ENCODE measurements around the gene TXNL4A. TPM values are rescaled to one million over a fixed set of nuclear protein-coding genes. Genes with fewer than 3 reads are reported as not detected.

Gene TXNL4A, protein sequence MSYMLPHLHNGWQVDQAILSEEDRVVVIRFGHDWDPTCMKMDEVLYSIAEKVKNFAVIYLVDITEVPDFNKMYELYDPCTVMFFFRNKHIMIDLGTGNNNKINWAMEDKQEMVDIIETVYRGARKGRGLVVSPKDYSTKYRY
- total RNA-seq (2021; ENCODE audit: unreplicated experiment) (178 TPM), Bru-seq, nascent RNA (percentile 83 among the genes with signal in this experiment), BruChase-seq, experiment 1, labeled RNA remaining after a 6-hour chase (percentile 80 among the genes with signal in this experiment), BruChase-seq, experiment 2, labeled RNA remaining after a 2-hour chase (percentile 78 among the genes with signal in this experiment)
- 107 and 114 TPM in 2 replicates for polyA plus RNA-seq (2012)
- long read RNA-seq, transcript TXNL4A-202 (4 exons, 803 nt), result minor isoform, 10 of 161 reads
- long read RNA-seq, transcript TXNL4A-208 (2 exons, 752 nt), result minor isoform, 16 of 161 reads
- long read RNA-seq, transcript TXNL4A-201 (3 exons, 3,504 nt), result major isoform, 85 of 161 reads
- long read RNA-seq, partial matches to known transcripts, result 8 of 161 reads
- long read RNA-seq, other reads (novel, unspliced or antisense), result 36 of 161 reads

DNA sequence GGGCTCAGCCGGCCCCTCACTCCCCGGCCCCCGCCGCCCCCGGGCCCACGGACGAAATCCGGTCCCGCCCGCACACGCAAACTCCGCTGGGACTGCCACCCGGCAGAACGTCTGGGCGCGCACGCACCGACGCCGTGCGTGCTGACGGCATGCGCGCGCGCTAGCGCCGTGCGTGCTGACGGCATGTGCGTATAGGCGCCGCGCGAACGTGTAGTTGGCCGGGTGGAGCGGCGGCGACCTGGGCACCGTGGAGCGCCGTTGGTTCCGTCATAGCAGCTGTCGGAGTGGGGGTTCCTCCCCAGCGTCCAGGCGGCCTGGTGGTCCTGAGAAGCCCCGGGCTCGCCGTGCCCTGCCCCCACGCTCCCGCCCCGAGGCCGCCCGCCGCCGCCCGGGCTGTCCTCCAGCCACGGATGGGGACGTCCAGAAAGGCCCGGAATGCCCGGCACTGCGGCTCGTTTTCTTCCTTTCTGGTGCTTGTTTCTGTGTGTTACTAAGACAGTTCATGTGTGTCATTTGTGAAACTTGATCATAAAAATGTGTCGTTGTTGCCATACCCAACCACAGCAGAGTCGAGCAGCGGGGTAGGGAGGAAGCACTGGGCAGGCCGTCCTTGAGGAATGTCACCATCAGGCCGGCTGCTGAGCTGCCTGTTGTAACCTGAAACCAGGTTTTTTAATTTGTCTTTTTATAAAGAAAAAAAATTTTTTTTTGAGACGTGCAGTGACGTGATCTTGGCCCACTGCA lies at the start of gene TXNL4A:
TSS of gene TXNL4A (minus strand) at position 113 of the 744 bp plus-strand sequence. CDS start 171 bp downstream, outside the sequence.
- ChIA-PET CTCF (interaction anchor here (1.0 kb wide), 1 partner anchor 22 kb away, joined by 3 read pairs; no protein-coding TSS in a partner anchor), RAD21 (ENCODE audit: low non-redundant PET in 1 of 2, low total read pairs in 2 of 2, uncharacterized antibody in 2 of 2, unreplicated experiment in 2 of 2) (interaction anchor here in 1 of 2 experiments (1.2 kb wide), 1 partner anchor 47 kb away, joined by 3 read pairs; no protein-coding TSS in a partner anchor), POLR2A (interaction anchor here (1.1 to 3.4 kb wide), 3 partner anchors 21 to 45 kb away, joined by 3 to 16 read pairs (median 5); partner anchors contain the start of genes HSBP1L1 and RBFA)
- Histone ChIP-seq H3K27ac (ENCODE audit: low read depth, low read length) (peak within 1 kb of the TSS; percentile 97), H2AFZ (ENCODE audit: low read depth, low read length, poor library complexity, severe bottlenecking) (no peak within 1 kb of the TSS), H3K9ac (ENCODE audit: low read length) (peak within 1 kb of the TSS; percentile 97), H4K20me1 (ENCODE audit: insufficient read depth) (peaks cover 29% of the 10 kb centered on the region; the same call in 1 of the 2 replicates), H3K4me1 (ENCODE audit: control insufficient read depth in 1 of 2, insufficient read depth in 2 of 2, low read length in 2 of 2) (peaks cover 8 to 23% of the 10 kb centered on the region in 2 experiments), H3K9me3 (ENCODE audit: control insufficient read depth in 1 of 2, insufficient read depth in 1 of 2, low read depth in 1 of 2, low read length in 2 of 2) (no peaks in the 10 kb centered on the region), H3K4me3 (replicated peaks in 1 of 2; ENCODE audit: low read depth in 1 of 2, low read length in 2 of 2) (peak within 1 kb of the TSS; percentile 59 to 83), H3K4me2 (ENCODE audit: low read length) (peak within 1 kb of the TSS; percentile 78), H3K27me3 (ENCODE audit: insufficient read depth, low read length) (no peaks in the 10 kb centered on the region), H3K9me2 (ENCODE audit: insufficient read depth) (no peaks in the 10 kb centered on the region), H3K79me2 (ENCODE audit: insufficient read depth, low read length) (peaks cover 47% of the 10 kb centered on the region), H3K36me3 (ENCODE audit: control insufficient read depth in 1 of 2, insufficient read depth in 2 of 2, low read length in 2 of 2) (peaks cover 12 to 22% of the 10 kb centered on the region in 2 experiments; a peak in 3 of 4 replicates)
- DNase-seq (ENCODE audit: low read depth, low spot score) (no peak), ATAC-seq (peak; percentile 96)
- TSS peak; percentile 78 for BruUV-seq (replicated peaks)
- intact Hi-C loops (cut with micrococcal nuclease), result loop anchor here (1.0 to 10.0 kb wide), 2 partner anchors 45 to 126 kb away; no protein-coding TSS in a partner anchor
- TF ChIP-seq, protein P1, sequence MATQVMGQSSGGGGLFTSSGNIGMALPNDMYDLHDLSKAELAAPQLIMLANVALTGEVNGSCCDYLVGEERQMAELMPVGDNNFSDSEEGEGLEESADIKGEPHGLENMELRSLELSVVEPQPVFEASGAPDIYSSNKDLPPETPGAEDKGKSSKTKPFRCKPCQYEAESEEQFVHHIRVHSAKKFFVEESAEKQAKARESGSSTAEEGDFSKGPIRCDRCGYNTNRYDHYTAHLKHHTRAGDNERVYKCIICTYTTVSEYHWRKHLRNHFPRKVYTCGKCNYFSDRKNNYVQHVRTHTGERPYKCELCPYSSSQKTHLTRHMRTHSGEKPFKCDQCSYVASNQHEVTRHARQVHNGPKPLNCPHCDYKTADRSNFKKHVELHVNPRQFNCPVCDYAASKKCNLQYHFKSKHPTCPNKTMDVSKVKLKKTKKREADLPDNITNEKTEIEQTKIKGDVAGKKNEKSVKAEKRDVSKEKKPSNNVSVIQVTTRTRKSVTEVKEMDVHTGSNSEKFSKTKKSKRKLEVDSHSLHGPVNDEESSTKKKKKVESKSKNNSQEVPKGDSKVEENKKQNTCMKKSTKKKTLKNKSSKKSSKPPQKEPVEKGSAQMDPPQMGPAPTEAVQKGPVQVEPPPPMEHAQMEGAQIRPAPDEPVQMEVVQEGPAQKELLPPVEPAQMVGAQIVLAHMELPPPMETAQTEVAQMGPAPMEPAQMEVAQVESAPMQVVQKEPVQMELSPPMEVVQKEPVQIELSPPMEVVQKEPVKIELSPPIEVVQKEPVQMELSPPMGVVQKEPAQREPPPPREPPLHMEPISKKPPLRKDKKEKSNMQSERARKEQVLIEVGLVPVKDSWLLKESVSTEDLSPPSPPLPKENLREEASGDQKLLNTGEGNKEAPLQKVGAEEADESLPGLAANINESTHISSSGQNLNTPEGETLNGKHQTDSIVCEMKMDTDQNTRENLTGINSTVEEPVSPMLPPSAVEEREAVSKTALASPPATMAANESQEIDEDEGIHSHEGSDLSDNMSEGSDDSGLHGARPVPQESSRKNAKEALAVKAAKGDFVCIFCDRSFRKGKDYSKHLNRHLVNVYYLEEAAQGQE (IDR thresholded peaks at IDR 0.05; ENCODE audit: low read depth), result no peak
- TF ChIP-seq ELF1 (IDR thresholded peaks at IDR 0.05; ENCODE audit: borderline replicate concordance, low read depth) (no peak), CEBPB (IDR thresholded peaks at IDR 0.05; ENCODE audit: low read depth) (no peak), TCF7L2 (IDR thresholded peaks at IDR 0.05; ENCODE audit: borderline replicate concordance, extremely low read depth, insufficient read depth, insufficient read length) (peak; percentile 20), POLR2A (IDR thresholded peaks at IDR 0.05; ENCODE audit: borderline replicate concordance, extremely low read depth, insufficient read depth, insufficient read length) (peak; percentile 89), EZH2phosphoT487 (IDR thresholded peaks at IDR 0.05; ENCODE audit: borderline replicate concordance) (no peak), JUND (IDR thresholded peaks at IDR 0.05) (peak; percentile 7; the same call in 1 of the 2 replicates), ZFX (IDR thresholded peaks at IDR 0.05) (peak; percentile 81), POLR2AphosphoS5 (IDR thresholded peaks at IDR 0.05; ENCODE audit: low read depth, low read length) (peak; percentile 95), SIN3A (IDR thresholded peaks at IDR 0.05; ENCODE audit: low read depth) (peak; percentile 80), SP1 (IDR thresholded peaks at IDR 0.05; ENCODE audit: low read depth) (peak; percentile 51), YY1 (IDR thresholded peaks at IDR 0.05; ENCODE audit: extremely low read depth, insufficient replicate concordance, low read depth, low read length) (peak; percentile 8)
- TF ChIP-seq, protein P2, sequence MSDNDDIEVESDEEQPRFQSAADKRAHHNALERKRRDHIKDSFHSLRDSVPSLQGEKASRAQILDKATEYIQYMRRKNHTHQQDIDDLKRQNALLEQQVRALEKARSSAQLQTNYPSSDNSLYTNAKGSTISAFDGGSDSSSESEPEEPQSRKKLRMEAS (IDR thresholded peaks at IDR 0.05), result peak; percentile 95
- TF ChIP-seq, protein P3, sequence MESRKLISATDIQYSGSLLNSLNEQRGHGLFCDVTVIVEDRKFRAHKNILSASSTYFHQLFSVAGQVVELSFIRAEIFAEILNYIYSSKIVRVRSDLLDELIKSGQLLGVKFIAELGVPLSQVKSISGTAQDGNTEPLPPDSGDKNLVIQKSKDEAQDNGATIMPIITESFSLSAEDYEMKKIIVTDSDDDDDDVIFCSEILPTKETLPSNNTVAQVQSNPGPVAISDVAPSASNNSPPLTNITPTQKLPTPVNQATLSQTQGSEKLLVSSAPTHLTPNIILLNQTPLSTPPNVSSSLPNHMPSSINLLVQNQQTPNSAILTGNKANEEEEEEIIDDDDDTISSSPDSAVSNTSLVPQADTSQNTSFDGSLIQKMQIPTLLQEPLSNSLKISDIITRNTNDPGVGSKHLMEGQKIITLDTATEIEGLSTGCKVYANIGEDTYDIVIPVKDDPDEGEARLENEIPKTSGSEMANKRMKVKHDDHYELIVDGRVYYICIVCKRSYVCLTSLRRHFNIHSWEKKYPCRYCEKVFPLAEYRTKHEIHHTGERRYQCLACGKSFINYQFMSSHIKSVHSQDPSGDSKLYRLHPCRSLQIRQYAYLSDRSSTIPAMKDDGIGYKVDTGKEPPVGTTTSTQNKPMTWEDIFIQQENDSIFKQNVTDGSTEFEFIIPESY (IDR thresholded peaks at IDR 0.05; ENCODE audit: extremely low read depth, insufficient replicate concordance, low read length), result peak; percentile 47
